Cardiac muscle cell (in vitro differentiated cells and primary cell): ENCODE data around the gene NFKBIA. TPM values are rescaled to one million over a fixed set of nuclear protein-coding genes. Genes with fewer than 3 reads are reported as not detected.
A peak's percentile ranks its signal among the peaks of the same experiment; 100 is the strongest.

Experiments
- DNase-seq, 2 donors: peaks; one replicate each; pipeline versions ENCODE4 v3.0.0 to v3.0.0-alpha.2; 2010 to 2017; ENCODE audit warnings: low read depth in 1 of 2, low spot score in 1 of 2
- H3K27ac ChIP-seq: fragments of 200-600 bp; sonication (generic); 2 replicates; pipeline ENCODE4 v1.5.1; 2016
- H3K27me3 ChIP-seq: fragments of 200-600 bp; sonication (generic); 2 replicates; pipeline ENCODE4 v1.6.0; 2016; ENCODE audit warnings: control low read depth
- H3K36me3 ChIP-seq: fragments of 200-600 bp; sonication (generic); 2 replicates; pipeline ENCODE4 v1.5.1; 2016; ENCODE audit warnings: control low read depth
- H3K4me1 ChIP-seq: fragments of 200-600 bp; sonication (generic); 2 replicates; pipeline ENCODE4 v1.8.1; 2017; ENCODE audit warnings: low read depth, mild to moderate bottlenecking, mixed run types
- H3K4me3 ChIP-seq: fragments of 200-600 bp; sonication (generic); 2 replicates; pipeline ENCODE4 v1.5.1; 2016; ENCODE audit warnings: mild to moderate bottlenecking
- H3K9me3 ChIP-seq: fragments of 200-600 bp; sonication (generic); 2 replicates; pipeline ENCODE4 v1.5.1; 2017; ENCODE audit warnings: low read depth, mild to moderate bottlenecking, control low read depth
- polyA plus RNA-seq: library from polyadenylated mRNA; unstranded; fragments of >200 nt; fragmentation: Nextera tagmentation; extraction: Ambion mirVana; gene quantifications from 2 replicates; pipeline ENCODE4 v1.2.1, GENCODE V29; 2016
- total RNA-seq: library from RNA; depleted of rRNA; stranded (reverse); fragments of >200 nt; gene quantifications from 2 replicates; pipeline ENCODE4 v1.2.3, GENCODE V29; 2016
- TF ChIP-seq, protein P1 (sequence below): IDR thresholded peaks from 2 replicates; pipeline ENCODE4 v1.5.1; 2012; ENCODE audit warnings: low read depth, mild to moderate bottlenecking, low read length

The NFKBIA gene
- total and polyA plus RNA-seq, 2 experiments from 2014 or later, result 64.1 to 148 TPM

DNA sequence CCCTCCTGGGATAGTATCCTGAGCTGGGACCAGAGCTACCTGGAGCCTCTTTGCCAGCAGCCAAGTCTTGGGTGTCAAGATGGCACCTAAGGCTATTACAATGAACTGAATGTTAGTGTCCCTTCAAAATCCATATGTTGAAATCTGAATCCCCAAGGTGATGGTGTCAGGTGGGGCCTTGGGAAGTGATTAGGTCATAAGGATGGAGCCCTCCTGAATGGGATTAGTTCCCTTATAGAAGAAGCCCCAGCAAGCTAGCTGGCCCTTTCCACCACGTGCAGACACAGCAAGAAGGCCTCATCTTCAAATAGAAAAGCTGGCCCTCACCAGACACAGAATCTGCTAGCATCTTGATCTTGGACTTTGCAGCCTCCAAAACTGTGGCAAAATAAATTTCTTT lies 12.4 kb downstream of the NFKBIA start:
- no peak for DNase-seq
- TF ChIP-seq, protein P1, sequence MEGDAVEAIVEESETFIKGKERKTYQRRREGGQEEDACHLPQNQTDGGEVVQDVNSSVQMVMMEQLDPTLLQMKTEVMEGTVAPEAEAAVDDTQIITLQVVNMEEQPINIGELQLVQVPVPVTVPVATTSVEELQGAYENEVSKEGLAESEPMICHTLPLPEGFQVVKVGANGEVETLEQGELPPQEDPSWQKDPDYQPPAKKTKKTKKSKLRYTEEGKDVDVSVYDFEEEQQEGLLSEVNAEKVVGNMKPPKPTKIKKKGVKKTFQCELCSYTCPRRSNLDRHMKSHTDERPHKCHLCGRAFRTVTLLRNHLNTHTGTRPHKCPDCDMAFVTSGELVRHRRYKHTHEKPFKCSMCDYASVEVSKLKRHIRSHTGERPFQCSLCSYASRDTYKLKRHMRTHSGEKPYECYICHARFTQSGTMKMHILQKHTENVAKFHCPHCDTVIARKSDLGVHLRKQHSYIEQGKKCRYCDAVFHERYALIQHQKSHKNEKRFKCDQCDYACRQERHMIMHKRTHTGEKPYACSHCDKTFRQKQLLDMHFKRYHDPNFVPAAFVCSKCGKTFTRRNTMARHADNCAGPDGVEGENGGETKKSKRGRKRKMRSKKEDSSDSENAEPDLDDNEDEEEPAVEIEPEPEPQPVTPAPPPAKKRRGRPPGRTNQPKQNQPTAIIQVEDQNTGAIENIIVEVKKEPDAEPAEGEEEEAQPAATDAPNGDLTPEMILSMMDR, result no peak
- no peak overlapping the region for H3K4me3 ChIP-seq
- H3K4me1 ChIP-seq, result no peaks in the 10 kb centered on the region
- H3K27me3 ChIP-seq, result no peaks in the 10 kb centered on the region
- no peaks in the 10 kb centered on the region for H3K36me3 ChIP-seq
- H3K9me3 ChIP-seq, result no peaks in the 10 kb centered on the region
- no peak overlapping the region for H3K27ac ChIP-seq

DNA sequence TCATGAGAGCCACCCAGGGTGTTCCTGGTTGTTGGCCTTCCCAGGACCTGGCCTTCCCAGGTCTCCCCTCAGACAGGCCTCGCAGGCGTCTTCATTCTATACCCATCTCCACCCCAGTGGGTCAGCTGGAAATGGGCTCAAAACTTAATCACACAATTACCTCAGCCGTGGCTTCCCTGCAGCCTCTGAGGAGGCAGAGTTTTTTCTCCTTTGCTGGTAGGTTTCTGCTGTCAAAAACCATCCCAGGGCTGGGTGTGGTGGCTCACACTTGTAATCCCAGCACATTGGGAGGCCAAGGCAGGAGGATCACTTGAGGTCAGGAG lies 13.2 kb downstream of the NFKBIA start:
- Histone ChIP-seq H3K9me3 (no peaks in the 10 kb centered on the region), H3K27me3 (no peaks in the 10 kb centered on the region), H3K4me3 (no peak overlapping the region), H3K27ac (no peak overlapping the region), H3K36me3 (no peaks in the 10 kb centered on the region), H3K4me1 (peaks cover 5% of the 10 kb centered on the region)
- DNase-seq, result no peak
- TF ChIP-seq, protein P1, result no peak

DNA sequence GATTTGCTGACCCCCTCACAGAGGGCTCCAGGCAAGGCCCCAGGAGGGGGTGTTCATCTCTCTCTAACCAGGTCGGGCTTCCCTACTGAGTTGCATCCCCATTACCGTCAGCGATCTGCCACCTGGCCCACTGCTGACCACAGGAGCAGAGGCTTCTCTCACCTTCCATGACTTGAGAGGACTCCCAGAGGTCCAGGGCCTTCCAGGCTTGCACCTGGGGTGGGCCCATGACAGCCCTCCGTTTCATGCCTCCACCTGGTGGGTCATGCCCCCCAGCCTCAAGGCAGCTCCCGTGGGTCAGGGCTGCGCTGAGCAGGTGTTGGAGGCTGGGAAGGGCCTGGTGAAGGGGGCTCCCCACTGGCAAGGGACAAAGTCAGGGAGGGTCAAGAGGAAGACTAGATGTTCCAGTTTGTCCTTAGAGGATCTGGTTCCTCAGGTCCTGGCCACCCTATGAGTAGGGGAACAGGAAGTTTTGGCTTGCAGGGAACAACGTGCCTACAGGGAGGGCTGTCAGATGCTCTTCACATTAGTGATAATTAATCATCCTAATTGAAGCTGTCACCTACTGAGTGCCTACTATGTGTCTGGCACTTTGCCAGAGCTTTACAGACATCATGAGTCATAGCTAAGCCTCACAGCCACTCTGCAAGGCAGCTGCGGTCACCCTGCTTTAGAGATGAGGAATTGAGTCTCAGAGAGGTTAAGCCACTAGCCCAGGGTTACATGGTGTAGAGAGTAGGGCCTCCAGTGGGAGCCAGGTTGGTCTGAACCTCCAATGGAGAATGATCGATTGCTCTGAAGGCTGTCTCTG lies 13.8 kb downstream of the NFKBIA start:
- Histone ChIP-seq H3K27me3 (no peaks in the 10 kb centered on the region), H3K36me3 (no peaks in the 10 kb centered on the region), H3K27ac (no peak overlapping the region), H3K9me3 (no peaks in the 10 kb centered on the region), H3K4me1 (peaks cover 11% of the 10 kb centered on the region), H3K4me3 (no peak overlapping the region)
- DNase-seq, result peak in 1 of 2 donors; percentile 56
- TF ChIP-seq, protein P1, result no peak

DNA sequence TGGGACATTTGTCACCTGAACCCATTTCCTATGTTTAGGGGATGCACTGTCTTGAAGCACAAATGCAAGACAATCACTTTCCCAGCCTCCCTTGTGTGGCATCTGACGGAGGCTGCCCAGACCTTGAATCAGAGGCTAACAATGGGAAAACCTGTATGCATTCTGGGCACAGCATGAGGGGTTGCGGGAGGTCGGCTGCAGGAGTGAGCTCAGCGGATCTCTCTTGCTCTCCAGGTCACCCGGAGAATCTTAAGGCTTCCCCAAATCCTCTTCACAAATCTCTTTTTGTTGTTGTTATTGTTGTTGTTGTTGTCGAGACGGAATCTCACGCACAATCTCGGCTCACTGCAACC lies 15.3 kb downstream of the NFKBIA start:
- TF ChIP-seq, protein P1, result no peak
- no peak overlapping the region for H3K27ac ChIP-seq
- peaks cover 24% of the 10 kb centered on the region for H3K4me1 ChIP-seq
- H3K27me3 ChIP-seq, result no peaks in the 10 kb centered on the region
- DNase-seq, result no peak
- H3K9me3 ChIP-seq, result no peaks in the 10 kb centered on the region
- no peak overlapping the region for H3K4me3 ChIP-seq
- no peaks in the 10 kb centered on the region for H3K36me3 ChIP-seq

DNA sequence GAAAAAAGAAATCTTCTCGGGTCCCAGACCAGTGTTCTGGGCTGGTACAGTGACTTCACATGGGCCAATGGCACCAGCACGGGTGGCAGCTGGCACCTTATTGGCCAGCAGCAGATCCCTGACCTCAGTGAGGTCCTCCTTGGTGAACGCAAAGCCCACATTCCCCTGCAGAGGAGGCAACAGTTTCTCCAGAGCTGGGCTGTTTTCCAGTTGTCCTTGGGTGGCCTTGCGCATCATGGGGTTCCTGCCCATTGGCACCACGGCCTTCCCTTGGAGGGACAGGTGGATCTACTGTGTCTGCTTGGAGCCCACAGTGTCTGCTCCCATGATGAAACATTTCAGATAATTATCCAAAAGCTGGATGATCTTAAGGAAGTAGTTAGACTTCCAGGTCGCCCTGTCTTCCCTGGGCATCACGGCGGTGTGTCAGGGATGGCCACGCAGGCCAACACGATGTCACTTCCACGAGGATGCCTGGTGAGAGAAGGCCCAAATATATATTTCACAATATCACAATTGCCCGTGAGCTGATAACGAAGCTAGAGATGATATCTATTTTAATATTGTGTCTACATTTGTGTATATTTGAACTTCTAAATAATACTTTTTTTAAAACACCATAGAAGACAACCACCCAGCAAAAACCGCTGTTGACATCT lies 15.8 kb downstream of the NFKBIA start:
- H3K4me3 ChIP-seq, result no peak overlapping the region
- no peak overlapping the region for H3K27ac ChIP-seq
- no peak for DNase-seq
- no peaks in the 10 kb centered on the region for H3K9me3 ChIP-seq
- no peaks in the 10 kb centered on the region for H3K36me3 ChIP-seq
- H3K4me1 ChIP-seq, result peaks cover 26% of the 10 kb centered on the region
- TF ChIP-seq, protein P1, result no peak
- H3K27me3 ChIP-seq, result no peaks in the 10 kb centered on the region
